Measurements from ENCODE around the gene FBXW7. TPM values are rescaled to one million over a fixed set of nuclear protein-coding genes. Genes with fewer than 3 reads are reported as not detected.

Gene FBXW7
- total RNA-seq, 3 donors from 2014 or later: 38.5 to 48.6 (median 39.4) TPM

DNA sequence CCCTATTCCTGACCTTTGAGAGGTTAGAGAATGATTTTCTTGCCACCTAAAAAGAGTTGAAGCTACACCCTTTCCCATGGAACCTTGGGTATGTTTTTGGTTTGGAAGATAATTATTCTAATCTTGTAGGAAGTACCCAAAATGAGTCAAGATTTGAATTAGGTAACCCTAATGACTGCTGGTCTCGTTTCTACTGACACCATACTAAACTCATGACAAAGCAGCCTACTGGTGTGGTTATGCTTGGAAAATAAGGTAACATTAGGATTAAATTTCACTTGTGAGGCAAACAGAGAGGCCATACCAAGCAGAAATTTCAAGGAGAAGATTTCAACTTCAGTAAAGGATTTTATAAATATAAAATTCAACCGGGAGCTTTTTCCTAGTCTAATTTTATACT is 107.9 kb downstream of the FBXW7 start:
- intact Hi-C loops (cut with DNase I, micrococcal nuclease): no loop called here
- DNase-seq (no peak), ATAC-seq (no peak)
- TF ChIP-seq, protein P1, sequence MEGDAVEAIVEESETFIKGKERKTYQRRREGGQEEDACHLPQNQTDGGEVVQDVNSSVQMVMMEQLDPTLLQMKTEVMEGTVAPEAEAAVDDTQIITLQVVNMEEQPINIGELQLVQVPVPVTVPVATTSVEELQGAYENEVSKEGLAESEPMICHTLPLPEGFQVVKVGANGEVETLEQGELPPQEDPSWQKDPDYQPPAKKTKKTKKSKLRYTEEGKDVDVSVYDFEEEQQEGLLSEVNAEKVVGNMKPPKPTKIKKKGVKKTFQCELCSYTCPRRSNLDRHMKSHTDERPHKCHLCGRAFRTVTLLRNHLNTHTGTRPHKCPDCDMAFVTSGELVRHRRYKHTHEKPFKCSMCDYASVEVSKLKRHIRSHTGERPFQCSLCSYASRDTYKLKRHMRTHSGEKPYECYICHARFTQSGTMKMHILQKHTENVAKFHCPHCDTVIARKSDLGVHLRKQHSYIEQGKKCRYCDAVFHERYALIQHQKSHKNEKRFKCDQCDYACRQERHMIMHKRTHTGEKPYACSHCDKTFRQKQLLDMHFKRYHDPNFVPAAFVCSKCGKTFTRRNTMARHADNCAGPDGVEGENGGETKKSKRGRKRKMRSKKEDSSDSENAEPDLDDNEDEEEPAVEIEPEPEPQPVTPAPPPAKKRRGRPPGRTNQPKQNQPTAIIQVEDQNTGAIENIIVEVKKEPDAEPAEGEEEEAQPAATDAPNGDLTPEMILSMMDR (IDR thresholded peaks at IDR 0.05): no peak
- no peaks in the 10 kb centered on the region for H3K4me1 ChIP-seq (ENCODE audit: low read depth)
- H3K9me3 ChIP-seq: no peaks in the 10 kb centered on the region
- no peaks in the 10 kb centered on the region for H3K36me3 ChIP-seq (ENCODE audit: low read depth)
- no peak overlapping the region for H3K4me3 ChIP-seq

DNA sequence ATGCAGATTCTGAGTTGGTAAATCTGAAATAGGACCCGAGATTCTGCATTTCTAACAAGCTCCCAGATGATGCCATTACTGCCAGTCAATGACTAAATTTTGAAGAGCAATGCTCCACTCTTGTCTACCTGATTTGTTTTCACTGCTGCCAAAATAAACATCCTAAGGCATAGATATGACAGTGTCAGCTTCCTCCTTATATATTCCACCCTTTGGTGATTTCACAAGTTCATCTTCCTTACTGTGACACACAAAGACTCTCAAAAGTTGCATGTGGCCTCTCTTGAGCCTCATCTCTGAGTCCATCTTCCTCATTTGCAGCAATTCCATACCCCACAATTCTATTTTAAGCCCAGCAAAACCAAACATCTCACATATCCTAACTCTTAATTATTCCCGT is 110.9 kb downstream of the FBXW7 start:
- H3K4me1 ChIP-seq (ENCODE audit: low read depth): no peaks in the 10 kb centered on the region
- no peaks in the 10 kb centered on the region for H3K36me3 ChIP-seq (ENCODE audit: low read depth)
- intact Hi-C loops (cut with DNase I, micrococcal nuclease): no loop called here

DNA sequence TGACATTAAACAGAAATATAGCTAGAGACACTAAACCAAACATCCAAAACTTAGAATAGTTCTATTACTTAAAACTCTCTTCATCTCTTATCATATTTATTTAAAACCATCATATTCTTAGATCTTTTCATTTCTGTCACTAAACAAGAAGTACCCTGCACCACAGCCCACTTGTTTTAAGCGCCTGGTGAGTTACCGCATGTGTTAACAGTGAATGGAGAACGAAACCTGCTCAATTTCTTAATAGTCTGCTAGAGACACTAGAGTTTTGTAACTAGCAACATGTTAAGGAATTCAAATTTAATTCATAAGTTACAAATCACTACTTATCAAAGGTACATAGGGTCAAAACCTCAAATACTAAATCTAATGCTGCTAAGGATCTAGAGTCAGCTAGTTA is 111.5 kb downstream of the FBXW7 start:
- no peaks in the 10 kb centered on the region for H3K9me3 ChIP-seq
- no peak for DNase-seq
- no peaks in the 10 kb centered on the region for H3K4me1 ChIP-seq (ENCODE audit: low read depth)
- no peaks in the 10 kb centered on the region for H3K36me3 ChIP-seq (ENCODE audit: low read depth)
- TF ChIP-seq, protein P1 (IDR thresholded peaks at IDR 0.05): no peak
- intact Hi-C loops (cut with DNase I, micrococcal nuclease): no loop called here
- H3K4me3 ChIP-seq: no peak overlapping the region
- ATAC-seq: no peak

More for the DNA sequence above, 110.9 kb downstream of the FBXW7 start:
- no peak overlapping the region for H3K4me3 ChIP-seq
- no peaks in the 10 kb centered on the region for H3K9me3 ChIP-seq
- TF ChIP-seq, protein P1 (IDR thresholded peaks at IDR 0.05): no peak
- ATAC-seq (no peak), DNase-seq (no peak)

DNA sequence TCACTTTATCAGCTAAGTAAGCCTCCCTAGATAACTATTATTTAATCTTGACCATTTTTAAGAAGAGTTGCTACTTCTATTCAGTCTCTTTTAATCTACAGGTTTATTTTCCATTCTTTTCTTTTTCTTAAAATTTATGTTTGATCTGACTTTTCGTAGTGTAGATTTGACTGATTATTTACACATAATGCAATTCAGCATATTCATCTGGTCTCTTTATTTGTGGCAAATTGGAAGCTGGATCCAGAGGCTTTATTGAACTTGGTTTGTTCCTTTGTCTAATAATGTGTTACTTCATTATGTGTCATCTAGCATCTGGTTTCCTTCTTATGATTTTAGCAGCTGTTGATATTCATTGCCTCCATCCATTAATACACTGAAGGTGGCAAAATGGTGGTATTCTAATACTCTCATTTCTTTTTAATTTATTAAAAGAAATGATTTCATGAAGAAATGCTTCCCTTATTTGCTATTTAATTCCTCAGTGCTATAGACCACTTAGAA is 113.0 kb downstream of the FBXW7 start:
- no peak for DNase-seq
- TF ChIP-seq, protein P1 (IDR thresholded peaks at IDR 0.05): no peak
- Histone ChIP-seq H3K4me1 (ENCODE audit: low read depth) (no peaks in the 10 kb centered on the region), H3K36me3 (ENCODE audit: low read depth) (no peaks in the 10 kb centered on the region), H3K4me3 (no peak overlapping the region), H3K9me3 (no peaks in the 10 kb centered on the region)
- no peak for ATAC-seq
- intact Hi-C loops (cut with DNase I, micrococcal nuclease): no loop called here

DNA sequence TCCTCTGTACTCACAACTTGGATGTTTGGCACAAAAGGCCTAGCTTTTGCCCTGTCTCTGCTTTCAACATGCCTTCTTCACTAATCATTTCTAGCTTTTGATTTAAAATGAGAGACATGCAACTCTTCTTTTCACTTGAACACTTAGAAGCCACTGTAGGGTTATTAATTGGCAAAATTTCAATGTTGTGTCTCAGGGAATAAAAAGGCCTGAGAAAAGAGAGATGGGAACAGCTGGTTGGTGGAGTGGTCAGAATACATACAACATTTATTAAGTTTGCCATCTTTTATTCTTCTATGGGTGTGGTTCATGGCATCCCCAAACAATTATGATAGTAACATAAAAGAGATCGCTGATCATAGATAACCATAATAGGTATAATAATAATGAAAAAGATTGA is 114.3 kb downstream of the FBXW7 start:
- H3K4me3 ChIP-seq: no peak overlapping the region
- H3K36me3 ChIP-seq (ENCODE audit: low read depth): no peaks in the 10 kb centered on the region
- no peaks in the 10 kb centered on the region for H3K9me3 ChIP-seq
- intact Hi-C loops (cut with DNase I, micrococcal nuclease): no loop called here
- no peaks in the 10 kb centered on the region for H3K4me1 ChIP-seq (ENCODE audit: low read depth)
- ATAC-seq (no peak), DNase-seq (no peak)
- TF ChIP-seq, protein P1 (IDR thresholded peaks at IDR 0.05): no peak

DNA sequence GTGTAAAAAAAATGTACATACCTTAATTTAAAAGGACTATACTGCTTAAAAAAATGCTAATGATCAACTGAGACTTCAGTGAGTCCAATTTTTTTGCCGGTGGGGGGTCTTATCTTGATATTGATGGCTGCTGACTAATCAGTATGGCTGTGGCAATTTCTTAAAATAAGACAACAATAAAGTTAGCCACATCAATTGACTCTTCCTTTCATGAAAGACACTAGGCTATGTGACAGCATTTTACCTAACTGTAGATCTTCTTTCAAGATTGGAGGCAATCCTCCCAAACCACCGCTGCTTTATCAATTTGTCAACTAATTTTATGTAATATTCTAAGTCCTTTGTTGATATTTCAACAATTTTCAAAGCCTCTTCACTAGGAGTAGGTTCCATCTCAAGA is 116.1 kb downstream of the FBXW7 start:
- intact Hi-C loops (cut with DNase I, micrococcal nuclease): no loop called here
- TF ChIP-seq, protein P1 (IDR thresholded peaks at IDR 0.05): no peak
- Histone ChIP-seq H3K36me3 (ENCODE audit: low read depth) (no peaks in the 10 kb centered on the region), H3K4me3 (no peak overlapping the region), H3K9me3 (no peaks in the 10 kb centered on the region), H3K4me1 (ENCODE audit: low read depth) (no peaks in the 10 kb centered on the region)
- DNase-seq (no peak), ATAC-seq (no peak)

Data from mucosa of descending colon (tissue), 3 donors.